Astrocyte (in vitro differentiated cells and primary cell): ENCODE measurements around the gene CTNND1. TPM values are rescaled to one million over a fixed set of nuclear protein-coding genes. Genes with fewer than 3 reads are reported as not detected.

Experiments used
- DNase-seq: peaks from one replicate; pipeline ENCODE4 v3.0.0-alpha.2; 2010; ENCODE audit warnings: low read depth
- FAIRE-seq: peaks from 2 replicates; lab custom pipeline; 2011; peaks lifted over from hg19 to GRCh38; lab: Jason Lieb, UNC
- H2AFZ ChIP-seq: 2 replicates; pipeline ENCODE4 v1.6.0; 2012; ENCODE audit warnings: low read depth, low read length, inconsistent platforms
- H3K27ac ChIP-seq: 2 replicates; pipeline ENCODE4 v1.5.1; 2011; ENCODE audit warnings: low read depth, low read length, inconsistent platforms
- H3K27me3 ChIP-seq: 2 replicates; pipeline ENCODE4 v1.6.0; 2011; ENCODE audit warnings: low read length, inconsistent platforms; ENCODE audit not compliant: insufficient read depth
- H3K36me3 ChIP-seq: 2 replicates; pipeline ENCODE4 v1.5.1; 2011; ENCODE audit warnings: low read length, inconsistent platforms; ENCODE audit not compliant: insufficient read depth
- H3K4me1 ChIP-seq: 2 replicates; pipeline ENCODE4 v1.5.1; 2011; ENCODE audit warnings: low read length, inconsistent platforms; ENCODE audit not compliant: insufficient read depth
- H3K4me2 ChIP-seq: 2 replicates; pipeline ENCODE4 v1.6.0; 2012; ENCODE audit warnings: low read length, inconsistent platforms
- H3K4me3 ChIP-seq: 2 replicates; pipeline ENCODE4 v1.5.1; 2011; ENCODE audit warnings: low read depth, mild to moderate bottlenecking, low read length, inconsistent platforms; ENCODE audit not compliant: insufficient read depth
- H3K79me2 ChIP-seq: 2 replicates; pipeline ENCODE4 v1.6.0; 2012; ENCODE audit warnings: mild to moderate bottlenecking, low read length, inconsistent platforms; ENCODE audit not compliant: insufficient read depth
- H3K9ac ChIP-seq: 2 replicates; pipeline ENCODE4 v1.6.0; 2012; ENCODE audit warnings: mild to moderate bottlenecking, low read length, inconsistent platforms
- H3K9me3 ChIP-seq: 2 replicates; pipeline ENCODE4 v1.5.1; 2012; ENCODE audit warnings: low read depth, mild to moderate bottlenecking, low read length, inconsistent platforms; ENCODE audit not compliant: insufficient read depth
- H4K20me1 ChIP-seq: 2 replicates; pipeline ENCODE4 v1.6.0; 2012; ENCODE audit warnings: low read length, inconsistent platforms; ENCODE audit not compliant: insufficient read depth
- H3K27ac Mint-ChIP-seq: one replicate; pipeline ENCODE4 v1.8.0; 2021; ENCODE audit warnings: mild to moderate bottlenecking, mixed read lengths; ENCODE audit not compliant: unreplicated experiment
- H3K27me3 Mint-ChIP-seq: one replicate; pipeline ENCODE4 v1.8.0; 2021; ENCODE audit warnings: low read depth, mixed read lengths; ENCODE audit not compliant: unreplicated experiment
- H3K36me3 Mint-ChIP-seq: one replicate; pipeline ENCODE4 v1.8.0; 2021; ENCODE audit warnings: low read depth, mixed read lengths; ENCODE audit not compliant: unreplicated experiment
- H3K4me1 Mint-ChIP-seq: one replicate; pipeline ENCODE4 v1.8.0; 2021; ENCODE audit warnings: low read depth, mixed read lengths; ENCODE audit not compliant: unreplicated experiment
- H3K4me3 Mint-ChIP-seq: one replicate; pipeline ENCODE4 v1.8.0; 2021; ENCODE audit warnings: mild to moderate bottlenecking, moderate library complexity, mixed read lengths; ENCODE audit not compliant: unreplicated experiment
- H3K9me3 Mint-ChIP-seq: one replicate; pipeline ENCODE4 v1.8.0; 2021; ENCODE audit warnings: mild to moderate bottlenecking, mixed read lengths; ENCODE audit not compliant: unreplicated experiment
- CTCF ChIP-seq: IDR thresholded peaks from 2 replicates; pipeline ENCODE4 v1.5.1; 2011; ENCODE audit warnings: low read depth, mild to moderate bottlenecking, inconsistent platforms, low read length, moderate library complexity; ENCODE audit not compliant: insufficient read depth
- EZH2 ChIP-seq: IDR thresholded peaks from 2 replicates; pipeline ENCODE4 v1.6.1; 2012; ENCODE audit warnings: mild to moderate bottlenecking, low read length, inconsistent platforms; ENCODE audit not compliant: insufficient read depth
- total RNA-seq: library from RNA; stranded (reverse); gene quantifications from 2 replicates; pipeline ENCODE4 v1.2.1, GENCODE V29; 2021

The CTNND1 gene
- total RNA-seq, 1 donor from 2014 or later, result 235 TPM

GRCh38 chr11:57793351-57794115 is 31.9 kb downstream of the CTNND1 start:
- H3K79me2 ChIP-seq, result peaks cover 92% of the 10 kb centered on the region

GRCh38 chr11:57798905-57799559 is 37.4 kb downstream of the CTNND1 start:
- Histone ChIP-seq H3K4me2 (peak overlapping the region; percentile 29), H3K79me2 (peaks cover 92% of the 10 kb centered on the region)

More at GRCh38 chr11:57793351-57794115, 31.9 kb downstream of the CTNND1 start:
- no peak overlapping the region for H3K4me3 ChIP-seq
- Mint-ChIP-seq H3K27me3 (no peaks in the 10 kb centered on the region), H3K9me3 (no peaks in the 10 kb centered on the region), H3K4me1 (peaks cover 60% of the 10 kb centered on the region), H3K36me3 (peaks cover 30% of the 10 kb centered on the region), H3K4me3 (peak overlapping the region; percentile 58), H3K27ac (peak overlapping the region; percentile 11)
- no peak overlapping the region for H3K4me2 ChIP-seq
- no peak for TF ChIP-seq CTCF
- TF ChIP-seq EZH2, result no peak
- no peak for DNase-seq
- peaks cover 26% of the 10 kb centered on the region for H3K36me3 ChIP-seq
- H3K27ac ChIP-seq, result no peak overlapping the region
- no peaks in the 10 kb centered on the region for H3K27me3 ChIP-seq
- FAIRE-seq, result no peak
- H3K9ac ChIP-seq, result no peak overlapping the region
- peaks cover 90% of the 10 kb centered on the region for H4K20me1 ChIP-seq
- H3K9me3 ChIP-seq, result no peaks in the 10 kb centered on the region
- H3K4me1 ChIP-seq, result peaks cover 6% of the 10 kb centered on the region
- no peak overlapping the region for H2AFZ ChIP-seq

More at GRCh38 chr11:57798905-57799559, 37.4 kb downstream of the CTNND1 start:
- peaks cover 51% of the 10 kb centered on the region for H3K4me1 Mint-ChIP-seq
- TF ChIP-seq CTCF (no peak), EZH2 (no peak)
- H3K27ac Mint-ChIP-seq, result peak overlapping the region; percentile 22
- Histone ChIP-seq H3K9me3 (no peaks in the 10 kb centered on the region), H4K20me1 (peaks cover 89% of the 10 kb centered on the region), H2AFZ (no peak overlapping the region), H3K27ac (no peak overlapping the region), H3K9ac (no peak overlapping the region), H3K36me3 (peaks cover 55% of the 10 kb centered on the region), H3K4me1 (peaks cover 18% of the 10 kb centered on the region), H3K27me3 (no peaks in the 10 kb centered on the region), H3K4me3 (no peak overlapping the region)
- H3K9me3 Mint-ChIP-seq, result no peaks in the 10 kb centered on the region
- FAIRE-seq (no peak), DNase-seq (peak; percentile 68)
- H3K27me3 Mint-ChIP-seq, result no peaks in the 10 kb centered on the region
- peaks cover 35% of the 10 kb centered on the region for H3K36me3 Mint-ChIP-seq
- no peak overlapping the region for H3K4me3 Mint-ChIP-seq
